ENCODE results near the gene SNX15.

SNX15 gene

GRCh38 chr11:65066805-65067291, 39.6 kb downstream of the SNX15 start:
- no peak for TF ChIP-seq CTCF (conservative IDR thresholded peaks at IDR 0.05; ENCODE audit: low read depth, low read length)
- H3K4me3 ChIP-seq (ENCODE audit: low read depth, low read length): no peak overlapping the region
- no peak for DNase-seq (ENCODE audit: low read depth)

DNA sequence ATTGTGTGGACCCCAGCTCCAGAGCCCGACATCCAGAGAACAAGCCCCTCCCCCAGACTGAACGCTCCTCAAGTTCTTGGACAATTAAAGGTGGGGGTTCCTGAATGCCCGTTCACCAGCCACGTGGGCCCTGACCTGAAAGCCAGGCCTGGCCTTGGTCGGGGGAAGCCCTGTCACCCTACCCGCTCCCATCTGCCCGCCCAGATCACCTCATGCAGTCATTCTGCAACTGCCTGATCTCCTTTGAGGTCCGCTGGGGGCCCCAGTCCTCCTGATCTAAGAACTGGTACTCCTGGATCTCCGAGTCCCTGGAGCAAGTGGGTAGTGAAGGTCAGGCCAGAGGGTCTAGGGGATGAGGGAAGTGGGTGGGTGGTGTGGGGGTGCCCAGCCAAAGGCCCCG, 40.2 kb downstream of the SNX15 start:
- no peak for DNase-seq (ENCODE audit: low read depth)
- no peak for TF ChIP-seq CTCF (conservative IDR thresholded peaks at IDR 0.05; ENCODE audit: low read depth, low read length)
- no peak overlapping the region for H3K4me3 ChIP-seq (ENCODE audit: low read depth, low read length)

DNA sequence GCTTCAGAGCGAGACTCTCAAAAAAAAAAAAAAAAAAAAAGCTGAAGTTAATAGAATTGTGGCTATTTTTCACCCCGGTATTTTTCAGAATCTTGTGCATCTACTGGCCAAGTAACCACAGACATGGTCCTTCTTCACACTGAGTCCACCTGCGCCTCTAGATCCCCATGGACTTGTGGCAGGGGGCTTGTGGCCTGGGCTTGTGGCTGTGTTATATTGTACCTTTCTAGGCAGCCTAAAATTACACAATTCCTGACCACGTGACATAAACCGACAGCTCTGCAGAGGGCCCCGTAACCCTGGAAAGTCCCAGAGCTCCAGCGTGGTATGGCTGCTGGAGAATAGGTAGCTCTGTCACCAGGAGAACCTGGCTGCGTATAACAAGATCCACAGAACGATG, 42.0 kb downstream of the SNX15 start:
- DNase-seq (ENCODE audit: low read depth): peak; percentile 52
- no peak overlapping the region for H3K4me3 ChIP-seq (ENCODE audit: low read depth, low read length)
- TF ChIP-seq CTCF (conservative IDR thresholded peaks at IDR 0.05; ENCODE audit: low read depth, low read length): no peak

- H3K4me3 ChIP-seq (ENCODE audit: low read depth, low read length): no peak overlapping the region
- no peak for DNase-seq (ENCODE audit: low read depth)
- no peak for TF ChIP-seq CTCF (conservative IDR thresholded peaks at IDR 0.05; ENCODE audit: low read depth, low read length)
These were observed 44.8 kb downstream of the SNX15 start for GRCh38 chr11:65071907-65072630.

GRCh38 chr11:65072631-65072966, 45.4 kb downstream of the SNX15 start:
- H3K4me3 ChIP-seq (ENCODE audit: low read depth, low read length): no peak overlapping the region
- no peak for TF ChIP-seq CTCF (conservative IDR thresholded peaks at IDR 0.05; ENCODE audit: low read depth, low read length)
- no peak for DNase-seq (ENCODE audit: low read depth)

GRCh38 chr11:65077451-65077850, 50.2 kb downstream of the SNX15 start:
- H3K4me3 ChIP-seq (ENCODE audit: low read depth, low read length): no peak overlapping the region
- peak; percentile 32 for DNase-seq (ENCODE audit: low read depth)
- TF ChIP-seq CTCF (conservative IDR thresholded peaks at IDR 0.05; ENCODE audit: low read depth, low read length): no peak

DNA sequence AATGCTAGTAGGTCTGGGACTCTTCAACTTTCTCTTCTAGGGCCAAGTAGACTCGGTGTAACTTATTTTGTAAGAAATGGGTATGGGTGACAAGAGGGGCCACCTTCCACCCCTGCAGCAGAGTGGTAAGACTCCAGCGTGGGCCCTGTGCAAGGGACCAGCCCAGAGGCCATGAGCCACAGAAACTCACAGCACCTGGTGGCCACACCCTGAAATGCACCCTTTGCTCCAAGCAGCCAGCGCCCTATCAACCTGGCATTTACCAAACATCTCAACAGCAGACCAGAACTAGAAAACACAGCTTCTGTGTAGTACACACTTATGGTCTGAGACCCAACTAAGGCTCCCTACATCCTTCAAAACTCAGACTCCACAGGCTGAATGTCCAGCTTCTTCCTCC, 50.9 kb downstream of the SNX15 start:
- no peak overlapping the region for H3K4me3 ChIP-seq (ENCODE audit: low read depth, low read length)
- TF ChIP-seq CTCF (conservative IDR thresholded peaks at IDR 0.05; ENCODE audit: low read depth, low read length): peak; percentile 76
- peak; percentile 56 for DNase-seq (ENCODE audit: low read depth)
